Measurements from ENCODE around the gene WDR5. TPM values are rescaled to one million over a fixed set of nuclear protein-coding genes. Genes with fewer than 3 reads are reported as not detected.

The WDR5 gene
- total RNA-seq, 4 donors from 2014 or later: 16.4 to 32.7 (median 24.5) TPM

GRCh38 chr9:134128727-134129679 lies 6.9 kb upstream of the WDR5 start:
- H3K36me3 ChIP-seq: no peaks in the 10 kb centered on the region
- 63 to 78% methylated on average over 33 to 36 of the region's 38 CpGs for WGBS, 2 donors
- TF ChIP-seq POLR2A (IDR thresholded peaks at IDR 0.05) (peak in 1 of 2 donors; percentile 15), CTCF (IDR thresholded peaks at IDR 0.05) (no peak)
- H3K4me3 ChIP-seq: no peak overlapping the region
- peaks cover 0 to 41% (median 2%) of the 10 kb centered on the region in 4 donors for H3K4me1 ChIP-seq
- no peaks in the 10 kb centered on the region for H3K27me3 ChIP-seq
- peak; percentile 34 to 57 for DNase-seq (ENCODE audit: low spot score in 2 of 2)
- no peaks in the 10 kb centered on the region for H3K9me3 ChIP-seq
- H3K27ac ChIP-seq: peak overlapping the region; percentile 60 to 85 (median 75)

- no peak overlapping the region for H3K4me3 ChIP-seq
- peak; percentile 39 to 52 for DNase-seq (ENCODE audit: low spot score in 2 of 2)
- TF ChIP-seq CTCF (IDR thresholded peaks at IDR 0.05) (no peak), EP300 (IDR thresholded peaks at IDR 0.05) (peak in 1 of 2 donors; percentile 18), POLR2A (IDR thresholded peaks at IDR 0.05) (no peak)
These were observed 5.1 kb upstream of the WDR5 start for GRCh38 chr9:134130503-134131375.

GRCh38 chr9:134131471-134132207 lies 4.2 kb upstream of the WDR5 start:
- Histone ChIP-seq H3K4me3 (no peak overlapping the region), H3K4me1 (peaks cover 0 to 53% (median 6%) of the 10 kb centered on the region in 4 donors), H3K27me3 (no peaks in the 10 kb centered on the region), H3K36me3 (no peaks in the 10 kb centered on the region), H3K27ac (peak overlapping the region in 2 of 4 donors; percentile 32 to 70), H3K9me3 (no peaks in the 10 kb centered on the region)
- no peak for TF ChIP-seq POLR2A (IDR thresholded peaks at IDR 0.05)
- TF ChIP-seq EP300 (IDR thresholded peaks at IDR 0.05): no peak
- no peak for TF ChIP-seq CTCF (IDR thresholded peaks at IDR 0.05)
- 66 to 68% methylated on average over 13 of the region's 13 CpGs for WGBS, 2 donors
- no peak for DNase-seq (ENCODE audit: low spot score in 2 of 2)

More at GRCh38 chr9:134130503-134131375, 5.1 kb upstream of the WDR5 start:
- Histone ChIP-seq H3K36me3 (no peaks in the 10 kb centered on the region), H3K9me3 (no peaks in the 10 kb centered on the region), H3K27ac (peak overlapping the region in 2 of 4 donors; percentile 32 to 70), H3K4me1 (peaks cover 0 to 52% (median 6%) of the 10 kb centered on the region in 4 donors), H3K27me3 (no peaks in the 10 kb centered on the region)
- WGBS, 2 donors: 41 to 46% methylated on average over 22 to 23 of the region's 23 CpGs

GRCh38 chr9:134132208-134132870 lies 3.5 kb upstream of the WDR5 start:
- no peaks in the 10 kb centered on the region for H3K27me3 ChIP-seq
- H3K4me3 ChIP-seq: no peak overlapping the region
- H3K27ac ChIP-seq: peak overlapping the region in 1 of 4 donors; percentile 70
- no peaks in the 10 kb centered on the region for H3K9me3 ChIP-seq
- DNase-seq (ENCODE audit: low spot score in 2 of 2): no peak
- 74 to 75% methylated on average over 17 to 19 of the region's 19 CpGs for WGBS, 2 donors
- H3K4me1 ChIP-seq: peaks cover 0 to 60% (median 12%) of the 10 kb centered on the region in 4 donors
- no peak for TF ChIP-seq CTCF (IDR thresholded peaks at IDR 0.05)
- no peak for TF ChIP-seq EP300 (IDR thresholded peaks at IDR 0.05)
- TF ChIP-seq POLR2A (IDR thresholded peaks at IDR 0.05): no peak
- H3K36me3 ChIP-seq: no peaks in the 10 kb centered on the region
